SK-N-MC (cell line): Measurements from ENCODE around the gene FRMPD2.

Experiments used
- DNase-seq: peaks from one replicate; pipeline ENCODE4 v3.0.0-alpha.2; 2011; ENCODE audit warnings: low read depth, low spot score
- H3K27ac ChIP-seq: fragments of 200-600 bp; sonication (generic); 2 replicates; pipeline ENCODE4 v1.5.1; 2016; ENCODE audit warnings: mixed run types
- H3K36me3 ChIP-seq: fragments of 200-600 bp; sonication (generic); 2 replicates; pipeline ENCODE4 v1.6.1; 2017; ENCODE audit warnings: antibody characterized with exemption, low read length, mixed read lengths; ENCODE audit not compliant: insufficient read depth
- H3K4me3 ChIP-seq: fragments of 200-600 bp; sonication (generic); 2 replicates; pipeline ENCODE4 v1.5.1; 2016
- H3K9ac ChIP-seq: fragments of 200-600 bp; sonication (generic); 2 replicates; pipeline ENCODE4 v1.8.0; 2017; ENCODE audit warnings: mixed run types, mixed read lengths; ENCODE audit not compliant: insufficient read length
- H3K9me3 ChIP-seq: fragments of 200-600 bp; sonication (generic); 2 replicates; pipeline ENCODE4 v1.6.1; 2017; ENCODE audit warnings: low read depth, mild to moderate bottlenecking, antibody characterized with exemption, low read length, moderate library complexity, mixed read lengths
- EZH2 ChIP-seq: fragments of 200-600 bp; sonication (generic); IDR thresholded peaks from one replicate; pipeline ENCODE4 v1.6.1; 2017; ENCODE audit warnings: antibody characterized with exemption
- FOXP2 ChIP-seq: optimal IDR thresholded peaks from 2 replicates; pipeline ENCODE3; 2011; ENCODE audit warnings: mild to moderate bottlenecking, moderate library complexity; ENCODE audit not compliant: insufficient read depth; ENCODE audit errors: extremely low read length, control extremely low read depth
- POLR2AphosphoS5 ChIP-seq: IDR thresholded peaks from 2 replicates; pipeline ENCODE4 v1.6.1; 2012; ENCODE audit warnings: mild to moderate bottlenecking, low read depth, low read length, borderline replicate concordance

Gene FRMPD2

GRCh38 chr10:48210966-48211365 lies 63.5 kb downstream of the FRMPD2 start:
- TF ChIP-seq POLR2AphosphoS5 (no peak), EZH2 (no peak), FOXP2 (no peak)
- Histone ChIP-seq H3K9me3 (no peaks in the 10 kb centered on the region), H3K4me3 (no peak overlapping the region), H3K9ac (no peak overlapping the region), H3K36me3 (no peaks in the 10 kb centered on the region), H3K27ac (no peak overlapping the region)
- DNase-seq, result no peak

- no peak for TF ChIP-seq FOXP2
- TF ChIP-seq EZH2, result no peak
- TF ChIP-seq POLR2AphosphoS5, result no peak
Observed at GRCh38 chr10:48210391-48210790, 64.1 kb downstream of the FRMPD2 start.

GRCh38 chr10:48209241-48209640 lies 65.3 kb downstream of the FRMPD2 start:
- H3K9me3 ChIP-seq, result no peaks in the 10 kb centered on the region
- no peak overlapping the region for H3K4me3 ChIP-seq
- no peak overlapping the region for H3K27ac ChIP-seq
- H3K36me3 ChIP-seq, result no peaks in the 10 kb centered on the region
- H3K9ac ChIP-seq, result no peak overlapping the region
- TF ChIP-seq POLR2AphosphoS5, result no peak
- no peak for TF ChIP-seq FOXP2
- TF ChIP-seq EZH2, result no peak
- no peak for DNase-seq

More at GRCh38 chr10:48210391-48210790, 64.1 kb downstream of the FRMPD2 start:
- no peak overlapping the region for H3K4me3 ChIP-seq
- no peak overlapping the region for H3K9ac ChIP-seq
- no peaks in the 10 kb centered on the region for H3K9me3 ChIP-seq
- no peak for DNase-seq
- no peaks in the 10 kb centered on the region for H3K36me3 ChIP-seq
- H3K27ac ChIP-seq, result no peak overlapping the region

- no peak for TF ChIP-seq POLR2AphosphoS5
- no peak for TF ChIP-seq FOXP2
- no peak for TF ChIP-seq EZH2
- H3K9me3 ChIP-seq, result no peaks in the 10 kb centered on the region
- H3K4me3 ChIP-seq, result no peak overlapping the region
- no peaks in the 10 kb centered on the region for H3K36me3 ChIP-seq
- DNase-seq, result no peak
- no peak overlapping the region for H3K27ac ChIP-seq
- H3K9ac ChIP-seq, result no peak overlapping the region
Observed at GRCh38 chr10:48207853-48208252, 66.6 kb downstream of the FRMPD2 start.

GRCh38 chr10:48206482-48207250 lies 67.8 kb downstream of the FRMPD2 start:
- TF ChIP-seq POLR2AphosphoS5 (no peak), FOXP2 (no peak), EZH2 (no peak)
- H3K9me3 ChIP-seq, result no peaks in the 10 kb centered on the region
- no peak for DNase-seq
- H3K27ac ChIP-seq, result no peak overlapping the region
- H3K9ac ChIP-seq, result no peak overlapping the region
- H3K4me3 ChIP-seq, result no peak overlapping the region
- H3K36me3 ChIP-seq, result no peaks in the 10 kb centered on the region

GRCh38 chr10:48205918-48206317 lies 68.6 kb downstream of the FRMPD2 start:
- H3K9me3 ChIP-seq, result no peaks in the 10 kb centered on the region

GRCh38 chr10:48199580-48200377 lies 74.7 kb downstream of the FRMPD2 start:
- Histone ChIP-seq H3K4me3 (no peak overlapping the region), H3K9me3 (no peaks in the 10 kb centered on the region), H3K9ac (no peak overlapping the region), H3K27ac (no peak overlapping the region), H3K36me3 (no peaks in the 10 kb centered on the region)
- peak; percentile 1 for DNase-seq
- TF ChIP-seq FOXP2, result no peak
- no peak for TF ChIP-seq EZH2
- TF ChIP-seq POLR2AphosphoS5, result no peak

More at GRCh38 chr10:48205918-48206317, 68.6 kb downstream of the FRMPD2 start:
- Histone ChIP-seq H3K36me3 (no peaks in the 10 kb centered on the region), H3K27ac (no peak overlapping the region), H3K4me3 (no peak overlapping the region), H3K9ac (no peak overlapping the region)
- no peak for TF ChIP-seq EZH2
- no peak for TF ChIP-seq FOXP2
- no peak for TF ChIP-seq POLR2AphosphoS5
- DNase-seq, result no peak

GRCh38 chr10:48197236-48197899 lies 77.1 kb downstream of the FRMPD2 start:
- Histone ChIP-seq H3K9me3 (no peaks in the 10 kb centered on the region), H3K27ac (no peak overlapping the region), H3K36me3 (no peaks in the 10 kb centered on the region), H3K9ac (no peak overlapping the region), H3K4me3 (no peak overlapping the region)
- DNase-seq, result no peak
- TF ChIP-seq EZH2 (no peak), POLR2AphosphoS5 (no peak), FOXP2 (no peak)
